AG04450 (cell line): Measurements from ENCODE around the gene TMEM129. TPM values are rescaled to one million over a fixed set of nuclear protein-coding genes. Genes with fewer than 3 reads are reported as not detected.

ENCODE experiments used
- CTCF ChIA-PET: fragments of 300-600, 350-600 bp; formaldehyde crosslinking; extraction: SDS; loops from one replicate; lab custom pipeline; 2022; ENCODE audit warnings: antibody characterized with exemption, inconsistent platforms; lab: Charles Lee
- POLR2A ChIA-PET: fragments of 350-600 bp; formaldehyde crosslinking; extraction: SDS; loops from one replicate; lab custom pipeline; 2021; ENCODE audit warnings: antibody characterized with exemption, inconsistent platforms; lab: Yijun Ruan, JAX
- DNase-seq: peaks from one replicate; pipeline ENCODE4 v3.0.0-alpha.2; 2011; ENCODE audit warnings: low read depth, low spot score
- H3K27ac ChIP-seq: one replicate; pipeline ENCODE4 v1.5.1; 2012; ENCODE audit warnings: low read depth, low read length, control low read depth
- H3K27me3 ChIP-seq: one replicate; pipeline ENCODE4 v1.6.0; 2012; ENCODE audit warnings: low read length; ENCODE audit not compliant: control insufficient read depth, insufficient read depth
- H3K4me3 ChIP-seq: 2 replicates; pipeline ENCODE4 v1.5.1; 2011; ENCODE audit warnings: mild to moderate bottlenecking, low read depth, low read length, control low read depth
- H3K9me3 ChIP-seq: 2 replicates; pipeline ENCODE4 v1.5.1; 2012; ENCODE audit warnings: low read length; ENCODE audit not compliant: control insufficient read depth, insufficient read depth
- polyA plus RNA-seq: library from polyadenylated mRNA; depleted of rRNA; stranded (reverse); fragments of >200 nt; gene quantifications from 2 replicates; pipeline ENCODE4 v1.2.3, GENCODE V29; 2011
- TF ChIP-seq, protein P1 (sequence below): IDR thresholded peaks from 2 replicates; pipeline ENCODE4 v1.5.1; 2011; ENCODE audit warnings: low read depth, low read length, control low read depth, inconsistent platforms

TMEM129 gene
- polyA plus RNA-seq, 1 experiment, result 13.1 TPM

DNA sequence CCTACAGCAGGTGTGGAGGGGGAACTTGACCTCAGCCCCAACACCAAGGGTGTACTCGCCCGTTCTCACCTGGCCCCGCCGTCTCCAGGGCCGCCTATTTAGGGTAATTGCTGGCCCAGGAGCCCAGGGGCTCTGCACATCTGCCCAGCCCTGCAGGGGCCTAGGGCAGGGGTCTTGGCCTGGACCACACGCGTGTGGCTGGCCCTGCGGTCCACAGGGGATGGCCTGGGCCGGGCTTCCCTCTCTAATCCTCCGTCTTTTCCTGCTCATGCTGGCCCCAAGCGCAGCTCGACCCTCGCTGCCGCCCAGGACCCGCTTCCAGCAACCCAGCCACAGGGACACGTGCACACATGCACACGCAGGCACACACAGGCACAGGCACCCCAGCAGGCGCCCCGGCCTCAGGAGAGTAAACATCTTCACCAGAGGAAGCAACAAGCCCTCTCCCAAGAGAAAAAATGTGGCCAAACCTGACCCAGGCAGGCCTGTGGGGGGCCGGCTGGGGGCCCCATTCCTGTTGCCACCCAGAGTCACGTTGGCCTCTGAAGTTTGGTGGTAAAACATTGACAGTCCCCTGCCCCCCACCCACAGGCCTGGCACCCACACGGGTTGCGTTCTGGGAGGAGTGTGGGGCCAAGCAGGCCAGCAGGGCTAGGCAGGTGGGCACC is 47.4 kb upstream of the TMEM129 start:
- Histone ChIP-seq H3K27me3 (peaks cover 4% of the 10 kb centered on the region), H3K9me3 (no peaks in the 10 kb centered on the region; the same call in 1 of the 2 replicates), H3K4me3 (no peak overlapping the region), H3K27ac (no peak overlapping the region)
- TF ChIP-seq, protein P1, sequence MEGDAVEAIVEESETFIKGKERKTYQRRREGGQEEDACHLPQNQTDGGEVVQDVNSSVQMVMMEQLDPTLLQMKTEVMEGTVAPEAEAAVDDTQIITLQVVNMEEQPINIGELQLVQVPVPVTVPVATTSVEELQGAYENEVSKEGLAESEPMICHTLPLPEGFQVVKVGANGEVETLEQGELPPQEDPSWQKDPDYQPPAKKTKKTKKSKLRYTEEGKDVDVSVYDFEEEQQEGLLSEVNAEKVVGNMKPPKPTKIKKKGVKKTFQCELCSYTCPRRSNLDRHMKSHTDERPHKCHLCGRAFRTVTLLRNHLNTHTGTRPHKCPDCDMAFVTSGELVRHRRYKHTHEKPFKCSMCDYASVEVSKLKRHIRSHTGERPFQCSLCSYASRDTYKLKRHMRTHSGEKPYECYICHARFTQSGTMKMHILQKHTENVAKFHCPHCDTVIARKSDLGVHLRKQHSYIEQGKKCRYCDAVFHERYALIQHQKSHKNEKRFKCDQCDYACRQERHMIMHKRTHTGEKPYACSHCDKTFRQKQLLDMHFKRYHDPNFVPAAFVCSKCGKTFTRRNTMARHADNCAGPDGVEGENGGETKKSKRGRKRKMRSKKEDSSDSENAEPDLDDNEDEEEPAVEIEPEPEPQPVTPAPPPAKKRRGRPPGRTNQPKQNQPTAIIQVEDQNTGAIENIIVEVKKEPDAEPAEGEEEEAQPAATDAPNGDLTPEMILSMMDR, result no peak
- no peak for DNase-seq
- ChIA-PET CTCF (interaction anchor here (0.6 to 1.2 kb wide), 16 partner anchors 9 to 827 kb away, joined by 3 to 9 read pairs (median 5); no protein-coding TSS in a partner anchor), POLR2A (interaction anchor here (0.6 to 1.1 kb wide), 2 partner anchors 19 to 26 kb away, joined by 3 read pairs; no protein-coding TSS in a partner anchor)

DNA sequence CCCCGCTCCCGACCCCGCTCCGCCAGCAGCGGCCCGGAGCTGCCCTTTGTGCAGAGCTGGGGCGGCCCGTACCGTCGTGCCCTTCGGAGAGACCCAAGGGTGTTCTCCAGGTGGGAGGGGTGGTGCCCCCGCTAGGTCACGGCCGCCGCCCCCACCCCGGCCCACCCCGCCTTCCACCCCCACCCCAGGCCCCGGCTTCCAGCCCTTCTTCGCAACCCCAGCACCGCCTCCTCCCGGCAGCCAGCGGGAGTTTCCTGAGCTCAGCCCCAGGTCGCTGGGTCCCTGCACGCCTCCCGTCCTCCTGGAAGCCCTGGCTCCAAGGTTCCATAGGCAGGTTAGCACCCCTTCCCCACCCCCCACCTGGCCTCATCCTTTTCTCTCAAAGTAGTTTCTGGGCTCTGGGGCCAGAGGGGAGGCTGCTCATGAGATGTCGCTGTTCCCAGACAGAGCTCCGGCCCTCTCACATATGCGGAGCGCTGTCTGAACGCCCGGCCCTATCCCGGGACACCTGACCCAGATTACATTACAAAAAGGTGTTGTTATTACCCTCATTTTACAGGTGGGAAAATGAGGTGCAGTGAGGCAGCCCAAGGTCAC is 46.7 kb upstream of the TMEM129 start:
- CTCF ChIA-PET, result interaction anchor here (0.6 to 1.2 kb wide), 16 partner anchors 9 to 647 kb away, joined by 3 to 9 read pairs (median 5); no protein-coding TSS in a partner anchor
- POLR2A ChIA-PET, result interaction anchor here (1.1 kb wide), 1 partner anchor 26 kb away, joined by 3 read pairs; no protein-coding TSS in a partner anchor
- TF ChIP-seq, protein P1, result peak; percentile 46
- Histone ChIP-seq H3K27ac (no peak overlapping the region), H3K27me3 (peaks cover 4% of the 10 kb centered on the region), H3K9me3 (no peaks in the 10 kb centered on the region; the same call in 1 of the 2 replicates), H3K4me3 (peak overlapping the region; percentile 44)
- no peak for DNase-seq

DNA sequence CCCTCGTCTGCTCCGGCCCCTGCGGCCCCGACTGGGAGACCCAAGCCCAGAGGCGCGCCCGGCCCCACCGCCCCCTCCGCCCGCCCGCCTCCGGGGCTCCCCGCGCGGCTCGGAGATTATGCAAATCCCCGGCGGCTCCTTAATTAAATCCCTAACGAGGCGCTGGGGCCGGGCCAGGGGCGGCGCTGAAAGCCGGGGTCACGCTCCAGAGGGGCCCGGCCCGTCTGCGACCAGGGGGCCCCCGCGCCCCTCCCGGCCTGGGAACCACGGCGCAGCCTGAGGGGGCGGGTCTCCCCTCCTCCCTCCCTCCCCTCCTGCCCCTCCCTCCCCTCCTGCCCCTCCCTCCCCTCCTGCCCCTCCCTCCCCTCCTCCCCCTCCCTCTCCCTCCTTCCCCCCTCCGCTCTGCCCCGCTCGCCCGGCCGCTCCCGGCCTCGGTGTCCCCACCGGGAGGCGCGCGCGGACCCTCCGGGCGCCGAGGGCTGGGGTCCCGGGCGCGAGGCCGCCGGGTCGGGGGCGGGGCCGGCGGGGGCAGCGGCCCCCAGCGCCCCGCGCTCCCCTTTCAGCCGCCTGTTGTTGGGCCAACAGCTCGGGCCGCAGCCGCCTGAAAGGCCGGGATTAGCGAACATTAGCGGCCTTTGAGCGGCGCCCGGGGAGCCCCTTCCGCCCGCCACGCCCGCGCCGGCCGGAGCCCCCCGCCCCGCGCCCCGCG is 46.1 kb upstream of the TMEM129 start:
- CTCF ChIA-PET, result interaction anchor here (0.7 to 1.2 kb wide), 6 partner anchors 11 to 132 kb away, joined by 3 to 8 read pairs (median 4); no protein-coding TSS in a partner anchor
- peaks cover 4% of the 10 kb centered on the region for H3K27me3 ChIP-seq
- H3K27ac ChIP-seq, result no peak overlapping the region
- peak overlapping the region; percentile 44 for H3K4me3 ChIP-seq
- TF ChIP-seq, protein P1, result no peak
- no peaks in the 10 kb centered on the region; the same call in 1 of the 2 replicates for H3K9me3 ChIP-seq
- POLR2A ChIA-PET, result no interaction called here
- DNase-seq, result no peak

DNA sequence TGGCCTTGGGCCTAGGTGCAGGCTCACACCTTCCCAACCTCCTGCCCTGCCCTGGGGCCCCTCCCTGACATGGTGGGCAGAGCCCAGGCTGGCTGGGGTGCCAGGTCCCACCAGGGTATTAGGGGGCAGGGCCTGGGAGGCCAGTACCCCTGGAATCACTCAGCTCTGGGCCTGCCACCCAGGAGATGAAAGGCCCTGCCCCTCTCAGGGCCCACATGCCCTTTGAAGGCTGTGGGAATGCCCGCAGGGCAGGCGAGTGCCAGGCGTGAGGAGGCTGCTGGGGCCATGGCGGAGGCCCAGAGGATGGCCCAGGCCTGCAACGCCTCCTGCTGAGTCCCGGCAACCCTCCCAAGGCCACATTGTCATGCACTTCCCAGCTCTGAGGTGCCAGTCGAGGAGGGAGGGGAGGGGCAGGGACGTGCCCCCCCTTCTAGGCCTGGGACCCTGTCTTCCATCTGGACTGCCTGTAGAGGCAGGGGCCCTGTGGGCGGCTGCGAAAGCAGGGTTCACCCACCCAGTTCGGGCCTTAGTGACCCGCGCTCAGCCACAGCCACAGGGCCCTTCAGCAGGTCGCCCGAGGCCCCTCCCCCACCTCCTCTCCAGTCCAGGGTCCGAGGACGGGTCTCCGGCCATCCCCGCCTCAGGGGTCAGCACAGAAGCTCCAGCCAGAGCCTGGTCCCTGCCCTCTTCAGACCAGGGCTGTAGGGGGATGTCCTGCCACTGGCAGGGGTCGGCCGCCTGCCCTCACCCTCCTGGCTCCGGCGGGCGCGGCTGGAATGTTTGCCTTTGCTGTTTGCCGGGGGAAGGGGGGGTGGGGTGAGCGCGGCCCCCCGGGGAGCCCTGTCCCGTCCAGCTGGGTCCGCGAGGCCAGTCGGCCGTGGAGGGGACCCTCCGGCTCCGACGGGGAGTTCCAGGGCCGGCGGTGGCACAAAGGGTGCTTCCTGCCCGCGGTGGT is 45.3 kb upstream of the TMEM129 start:
- ChIA-PET CTCF (no interaction called here), POLR2A (interaction anchor here (0.5 kb wide), 1 partner anchor 861 kb away, joined by 5 read pairs; no protein-coding TSS in a partner anchor)
- TF ChIP-seq, protein P1, result no peak
- no peak for DNase-seq
- H3K27me3 ChIP-seq, result peaks cover 4% of the 10 kb centered on the region
- H3K4me3 ChIP-seq, result peak overlapping the region; percentile 44; the same call in 1 of the 2 replicates
- no peaks in the 10 kb centered on the region; the same call in 1 of the 2 replicates for H3K9me3 ChIP-seq
- H3K27ac ChIP-seq, result no peak overlapping the region
